ENCODE measurements around the gene PDLIM4. TPM values are rescaled to one million over a fixed set of nuclear protein-coding genes. Genes with fewer than 3 reads are reported as not detected.

Gene PDLIM4
- total RNA-seq, 2 donors from 2014 or later, result 35.9 to 50.2 TPM

DNA sequence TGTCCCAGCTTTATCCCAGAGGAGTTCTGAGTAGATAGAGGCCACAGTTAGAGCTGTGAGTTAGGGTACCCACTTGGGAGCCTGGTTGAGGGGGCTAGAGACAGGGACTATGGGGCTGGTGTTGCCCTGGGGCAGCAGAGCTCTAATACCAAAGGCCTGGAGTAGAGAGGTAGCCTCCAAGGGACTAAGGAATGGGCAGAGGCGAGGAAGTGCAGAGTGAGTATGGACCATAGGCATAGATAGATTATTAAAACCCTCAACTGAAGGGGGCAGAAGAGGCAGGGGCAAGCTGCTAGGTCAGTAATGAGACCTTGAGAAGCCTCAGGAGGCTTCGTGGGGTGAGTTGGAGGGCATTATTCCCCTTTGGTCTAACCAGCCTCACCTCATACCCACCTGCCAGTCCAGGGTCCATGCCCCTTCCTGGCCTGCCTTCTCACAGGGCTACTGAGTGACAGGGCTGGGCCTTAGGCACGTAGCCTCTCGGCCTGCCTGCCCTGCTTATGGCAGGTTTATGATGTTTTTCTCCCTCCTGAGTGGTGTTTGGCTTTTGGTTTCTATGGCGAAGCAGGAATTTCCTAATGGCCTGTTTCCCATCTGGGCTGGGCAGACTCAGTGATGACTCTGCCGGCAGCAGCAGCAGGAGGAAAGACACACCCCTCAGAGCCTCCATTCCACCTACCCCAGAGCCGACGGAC is 8.0 kb downstream of the PDLIM4 start:
- Histone ChIP-seq H3K27ac (peak overlapping the region; percentile 63 to 86), H3K36me3 (no peaks in the 10 kb centered on the region), H3K9me3 (no peaks in the 10 kb centered on the region), H3K4me3 (no peak overlapping the region), H3K4me1 (replicated peaks) (peaks cover 24% of the 10 kb centered on the region), H3K27me3 (replicated peaks; ENCODE audit: insufficient read depth) (no peaks in the 10 kb centered on the region)
- peak; percentile 67 for DNase-seq (ENCODE audit: low spot score)
- TF ChIP-seq POLR2A (IDR thresholded peaks at IDR 0.05) (peak; percentile 73), POLR2AphosphoS5 (IDR thresholded peaks at IDR 0.05) (peak; percentile 83)
- TF ChIP-seq, protein P1, sequence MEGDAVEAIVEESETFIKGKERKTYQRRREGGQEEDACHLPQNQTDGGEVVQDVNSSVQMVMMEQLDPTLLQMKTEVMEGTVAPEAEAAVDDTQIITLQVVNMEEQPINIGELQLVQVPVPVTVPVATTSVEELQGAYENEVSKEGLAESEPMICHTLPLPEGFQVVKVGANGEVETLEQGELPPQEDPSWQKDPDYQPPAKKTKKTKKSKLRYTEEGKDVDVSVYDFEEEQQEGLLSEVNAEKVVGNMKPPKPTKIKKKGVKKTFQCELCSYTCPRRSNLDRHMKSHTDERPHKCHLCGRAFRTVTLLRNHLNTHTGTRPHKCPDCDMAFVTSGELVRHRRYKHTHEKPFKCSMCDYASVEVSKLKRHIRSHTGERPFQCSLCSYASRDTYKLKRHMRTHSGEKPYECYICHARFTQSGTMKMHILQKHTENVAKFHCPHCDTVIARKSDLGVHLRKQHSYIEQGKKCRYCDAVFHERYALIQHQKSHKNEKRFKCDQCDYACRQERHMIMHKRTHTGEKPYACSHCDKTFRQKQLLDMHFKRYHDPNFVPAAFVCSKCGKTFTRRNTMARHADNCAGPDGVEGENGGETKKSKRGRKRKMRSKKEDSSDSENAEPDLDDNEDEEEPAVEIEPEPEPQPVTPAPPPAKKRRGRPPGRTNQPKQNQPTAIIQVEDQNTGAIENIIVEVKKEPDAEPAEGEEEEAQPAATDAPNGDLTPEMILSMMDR (IDR thresholded peaks at IDR 0.05), result no peak
- WGBS, result 29% methylated on average over 8 of the region's 8 CpGs
- intact Hi-C loops (cut with DNase I), result loop anchor here (10.0 kb wide), 1 partner anchor 631 kb away; the partner anchor contains the start of gene RAPGEF6

DNA sequence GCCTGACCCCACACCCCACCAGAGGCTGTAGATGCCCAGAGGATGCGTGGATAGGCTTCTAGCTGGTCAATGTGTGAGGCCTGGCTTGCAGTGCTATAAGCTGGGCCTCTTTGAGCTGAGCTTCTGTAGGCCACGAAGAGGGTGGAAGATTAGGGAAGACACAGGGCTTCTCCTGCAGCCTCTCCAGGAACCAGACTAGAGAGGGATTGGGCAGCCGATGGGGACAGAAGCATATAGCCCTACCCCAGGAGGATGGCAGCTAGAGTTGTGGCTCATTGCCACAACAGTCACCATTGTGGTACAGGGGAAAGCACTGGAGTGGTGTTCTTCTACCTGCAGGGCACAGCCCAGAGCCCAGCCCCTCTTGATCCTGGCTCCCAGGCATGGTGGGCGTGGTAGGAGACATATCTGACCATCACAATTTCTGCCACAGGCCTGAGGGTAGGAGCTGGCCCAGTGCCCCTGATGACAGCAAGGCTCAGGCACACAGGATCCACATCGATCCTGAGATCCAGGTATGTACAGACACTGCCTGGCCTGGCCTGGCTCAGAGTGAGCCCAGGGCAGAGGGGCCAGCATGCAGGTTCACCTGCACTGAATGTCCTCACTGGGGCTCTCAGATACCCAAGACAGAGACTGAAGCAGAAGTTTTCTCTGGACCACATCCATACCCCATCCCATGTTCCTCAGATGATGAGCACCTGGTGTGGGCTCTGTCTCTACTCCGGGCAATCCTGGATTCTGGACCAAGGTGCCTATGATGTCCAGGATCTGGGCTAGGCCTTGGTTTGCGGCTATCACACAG is 8.7 kb downstream of the PDLIM4 start:
- TF ChIP-seq, protein P1 (IDR thresholded peaks at IDR 0.05), result no peak
- TF ChIP-seq POLR2AphosphoS5 (IDR thresholded peaks at IDR 0.05) (no peak), POLR2A (IDR thresholded peaks at IDR 0.05) (peak; percentile 6)
- no peak for DNase-seq (ENCODE audit: low spot score)
- intact Hi-C loops (cut with DNase I), result loop anchor here (10.0 kb wide), 1 partner anchor 631 kb away; the partner anchor contains the start of gene RAPGEF6
- Histone ChIP-seq H3K4me1 (replicated peaks) (peaks cover 20% of the 10 kb centered on the region), H3K9me3 (no peaks in the 10 kb centered on the region), H3K27me3 (replicated peaks; ENCODE audit: insufficient read depth) (no peaks in the 10 kb centered on the region), H3K36me3 (no peaks in the 10 kb centered on the region), H3K4me3 (no peak overlapping the region), H3K27ac (peak overlapping the region; percentile 63 to 86)
- WGBS, result 72% methylated on average over 7 of the region's 7 CpGs

DNA sequence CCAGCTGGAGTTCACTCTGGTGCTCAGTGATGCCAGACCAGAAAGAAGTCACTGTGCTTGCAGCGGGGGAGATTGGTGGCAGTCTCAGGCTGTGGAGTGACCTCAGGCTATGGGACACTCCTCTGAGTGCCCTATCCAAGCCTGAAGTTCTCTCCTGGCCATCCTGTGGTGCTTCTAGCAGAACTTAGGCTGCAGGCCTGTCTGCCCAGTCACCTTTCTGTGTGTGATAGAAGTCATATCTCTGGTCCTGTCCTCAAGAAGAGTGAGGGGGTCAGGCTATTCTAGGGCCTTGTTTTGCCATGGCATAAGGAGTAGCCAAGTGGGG is 9.3 kb downstream of the PDLIM4 start:
- no peaks in the 10 kb centered on the region for H3K9me3 ChIP-seq
- peak overlapping the region in 1 of 2 donors; percentile 86 for H3K27ac ChIP-seq
- no peaks in the 10 kb centered on the region for H3K27me3 ChIP-seq (replicated peaks; ENCODE audit: insufficient read depth)
- WGBS, result 100% methylated on average over 1 of the region's 1 CpG
- H3K4me1 ChIP-seq (replicated peaks), result peaks cover 18% of the 10 kb centered on the region
- DNase-seq (ENCODE audit: low spot score), result no peak
- H3K4me3 ChIP-seq, result no peak overlapping the region
- intact Hi-C loops (cut with DNase I), result loop anchor here (10.0 kb wide), 1 partner anchor 632 kb away; the partner anchor contains the start of gene RAPGEF6
- TF ChIP-seq, protein P1 (IDR thresholded peaks at IDR 0.05), result no peak
- TF ChIP-seq POLR2A (IDR thresholded peaks at IDR 0.05) (no peak), POLR2AphosphoS5 (IDR thresholded peaks at IDR 0.05) (no peak)
- H3K36me3 ChIP-seq, result no peaks in the 10 kb centered on the region

DNA sequence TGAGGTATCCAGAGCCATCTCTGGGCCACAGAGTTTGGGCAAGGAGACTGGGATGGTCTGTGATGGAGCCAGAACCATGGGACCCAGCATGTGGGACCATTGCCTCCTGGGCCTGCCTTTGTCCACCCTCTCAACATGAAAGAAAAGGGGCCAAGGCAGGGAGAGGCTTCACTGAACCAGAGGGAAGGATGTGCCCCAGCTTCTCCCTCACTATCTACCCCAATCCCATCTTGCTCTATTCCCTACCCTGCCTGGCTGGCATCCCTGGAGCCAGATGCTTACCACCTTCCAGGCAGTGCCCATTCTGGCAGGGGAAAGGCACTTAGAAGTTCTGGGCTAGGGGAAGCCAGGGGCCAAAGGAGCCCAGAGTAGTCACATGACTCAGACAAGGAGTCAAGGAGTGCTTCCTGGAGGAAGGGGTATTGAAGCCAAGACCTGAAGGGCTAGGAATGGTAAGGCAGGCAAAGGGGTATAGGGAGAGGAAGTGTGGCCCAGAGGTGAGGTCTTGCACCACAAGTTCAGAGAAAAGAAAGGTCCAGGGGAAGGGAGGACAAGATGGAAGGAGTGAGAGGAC is 9.8 kb downstream of the PDLIM4 start:
- peaks cover 18% of the 10 kb centered on the region for H3K4me1 ChIP-seq (replicated peaks)
- TF ChIP-seq POLR2AphosphoS5 (IDR thresholded peaks at IDR 0.05) (no peak), POLR2A (IDR thresholded peaks at IDR 0.05) (no peak)
- TF ChIP-seq, protein P1 (IDR thresholded peaks at IDR 0.05), result no peak
- intact Hi-C loops (cut with DNase I), result loop anchor here (10.0 kb wide), 1 partner anchor 632 kb away; the partner anchor contains the start of gene RAPGEF6
- H3K27ac ChIP-seq, result no peak overlapping the region
- no peaks in the 10 kb centered on the region for H3K36me3 ChIP-seq
- H3K9me3 ChIP-seq, result no peaks in the 10 kb centered on the region
- H3K4me3 ChIP-seq, result no peak overlapping the region
- H3K27me3 ChIP-seq (replicated peaks; ENCODE audit: insufficient read depth), result no peaks in the 10 kb centered on the region
- DNase-seq (ENCODE audit: low spot score), result no peak

Measured in prostate gland (tissue), 2 donors.